HG02852 (cell line): ENCODE data around the gene WSB2.
"Not testable (repeated sequence)": the region's sequence is repeated elsewhere in the genome, so short reads cannot be mapped to it uniquely, and the experiment has no call there.

Experiments used
- ATAC-seq: cut with Tn5 transposase; IDR thresholded peaks from one replicate; pipeline ENCODE4 v1.9.1; 2021; ENCODE audit warnings: mild to moderate bottlenecking, moderate library complexity; ENCODE audit not compliant: unreplicated experiment

The WSB2 gene

GRCh38 chr12:118035190-118036041, 25.6 kb downstream of the WSB2 start:
- ATAC-seq: peak; percentile 81

GRCh38 chr12:118034429-118035189, 26.4 kb downstream of the WSB2 start:
- ATAC-seq: no peak

- no peak for ATAC-seq
Measured at GRCh38 chr12:118033902-118034301, 27.1 kb downstream of the WSB2 start.

DNA sequence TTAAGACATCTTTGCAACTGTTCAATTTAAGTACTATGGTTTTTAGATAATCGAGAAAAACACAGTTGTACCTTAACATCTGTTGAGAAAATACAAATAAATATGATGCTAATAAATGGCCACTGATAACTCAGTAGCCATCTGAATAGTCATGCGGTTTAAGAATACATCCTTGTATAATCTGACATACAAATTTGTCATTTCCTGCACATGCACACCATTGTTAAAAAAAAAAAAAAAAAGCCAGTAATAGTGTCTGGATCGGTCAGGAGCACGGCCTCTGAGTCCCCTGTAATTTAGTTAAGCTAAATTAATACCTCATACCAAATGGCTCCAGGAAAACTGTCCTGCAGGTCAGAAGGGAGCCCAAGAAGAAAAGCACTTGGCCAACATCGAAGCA, 27.7 kb downstream of the WSB2 start:
- ATAC-seq: no peak

GRCh38 chr12:118032188-118032587, 28.8 kb downstream of the WSB2 start:
- ATAC-seq: no peak

- no peak for ATAC-seq
Measured at GRCh38 chr12:118029166-118029565, 31.8 kb downstream of the WSB2 start.

DNA sequence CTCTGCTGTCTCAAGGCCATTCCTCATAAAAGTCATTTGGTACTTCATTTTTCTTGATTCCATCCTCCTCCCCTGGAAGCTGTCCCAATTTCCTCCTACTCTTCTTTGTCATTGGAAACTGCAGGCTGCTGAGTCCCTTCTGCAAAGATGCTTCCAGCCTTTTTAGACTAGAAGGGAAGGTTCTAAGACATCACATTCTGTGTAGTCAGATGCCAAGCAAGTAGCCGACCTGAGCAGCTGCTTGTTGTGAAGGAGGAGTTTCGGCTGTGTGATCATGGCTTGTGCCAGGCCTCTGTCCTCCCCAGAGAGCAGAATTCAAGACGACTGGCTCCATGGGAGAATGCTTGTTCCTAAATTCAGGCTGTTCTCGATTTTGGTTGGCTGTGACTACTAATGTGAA, 35.8 kb downstream of the WSB2 start:
- ATAC-seq: no peak

DNA sequence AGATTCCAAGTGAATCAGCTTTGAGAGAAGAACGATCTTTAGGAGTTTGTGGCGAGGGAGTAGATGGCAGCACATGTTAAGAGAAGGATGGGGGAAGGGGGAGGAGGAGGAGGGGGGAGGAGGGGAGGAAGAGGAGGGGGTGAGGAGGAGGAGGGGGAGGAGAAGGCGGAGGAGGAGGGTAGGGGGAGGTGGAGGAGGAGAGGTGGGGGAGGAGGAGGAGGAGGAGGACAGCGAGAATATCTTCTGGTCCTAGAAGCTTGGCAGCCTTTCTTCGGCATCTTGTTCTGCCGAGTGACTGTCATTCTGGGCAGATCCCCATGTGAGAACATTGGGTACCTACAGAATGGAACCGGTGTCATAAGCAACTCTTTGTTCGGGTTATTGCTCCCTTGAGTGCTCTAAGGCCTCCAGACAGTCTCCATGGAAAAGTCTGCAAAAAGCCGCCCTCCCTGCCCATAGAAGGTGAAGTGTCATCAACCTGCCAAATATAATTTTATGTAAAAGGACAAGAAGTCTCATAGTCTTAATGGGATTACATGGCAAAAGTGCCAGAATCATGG, 37.6 kb downstream of the WSB2 start:
- no peak for ATAC-seq

DNA sequence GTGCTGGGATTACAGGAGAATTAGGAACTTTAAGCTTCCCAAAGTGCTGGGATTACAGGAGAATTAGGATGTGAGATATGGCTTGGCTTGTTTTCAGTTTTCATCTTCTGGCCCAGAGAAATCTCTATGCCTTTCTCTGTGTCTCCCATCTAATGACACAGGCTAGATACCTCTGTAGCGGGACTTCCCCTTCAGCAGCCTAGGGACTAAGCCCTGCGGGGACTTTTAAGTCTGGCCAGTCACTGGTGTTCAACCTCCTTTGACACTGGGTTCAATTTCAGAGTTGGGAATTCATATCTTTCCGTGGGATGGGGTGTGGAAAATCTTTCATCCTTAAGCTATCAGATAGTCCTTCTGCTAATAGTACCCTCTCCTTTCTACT, 38.3 kb downstream of the WSB2 start:
- no peak for ATAC-seq

DNA sequence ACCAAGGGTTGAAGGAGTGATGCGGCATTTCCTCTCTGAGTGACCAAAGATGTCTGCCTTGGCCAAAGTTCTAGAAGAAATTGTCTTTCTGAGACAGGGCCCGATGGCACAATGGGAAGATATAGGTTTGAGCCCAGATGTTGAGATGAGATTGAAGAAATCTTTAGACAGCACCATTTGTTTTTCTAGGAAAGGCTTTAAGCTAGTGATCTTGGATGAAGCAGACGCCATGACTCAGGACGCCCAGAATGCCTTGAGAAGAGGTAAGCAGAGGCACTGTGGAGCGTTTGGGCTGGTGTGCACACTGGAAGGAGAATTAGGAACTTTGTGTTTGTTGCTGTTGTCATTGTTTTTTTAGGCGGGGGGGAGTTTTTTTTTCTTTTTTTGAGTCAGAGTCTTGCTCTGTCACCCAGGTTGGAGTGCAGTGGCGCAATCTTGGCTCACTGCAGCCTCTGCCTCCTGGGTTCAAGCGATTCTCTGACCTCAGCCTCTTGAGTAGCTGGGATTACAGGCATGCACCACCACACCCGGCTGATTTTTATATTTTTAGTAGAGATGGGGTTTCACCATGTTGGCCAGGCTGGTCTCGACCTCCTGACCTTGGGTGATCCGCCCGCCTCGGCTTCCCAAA, 38.8 kb downstream of the WSB2 start:
- ATAC-seq: not testable (repeated sequence)

DNA sequence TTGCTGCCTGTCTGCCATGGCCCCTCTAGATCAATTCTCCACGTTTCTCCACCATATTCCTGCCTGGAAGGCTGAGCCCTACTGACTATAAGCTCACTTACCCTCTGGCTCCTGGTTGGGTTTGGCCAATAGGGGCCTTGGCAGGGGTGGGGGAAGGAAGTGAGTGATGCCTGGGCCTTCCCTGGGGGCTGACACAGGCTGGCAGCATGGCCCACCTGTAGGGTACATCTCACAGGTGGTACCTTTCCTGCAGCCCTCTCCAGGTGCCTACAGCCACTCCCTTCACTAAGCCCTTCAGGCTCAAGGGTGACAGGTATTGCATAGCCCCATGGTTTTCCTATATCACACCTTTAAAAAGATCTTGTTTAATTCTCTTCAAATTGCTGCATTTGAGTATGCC, 40.9 kb downstream of the WSB2 start:
- ATAC-seq: no peak

GRCh38 chr12:118017926-118018325, 43.1 kb downstream of the WSB2 start:
- no peak for ATAC-seq

DNA sequence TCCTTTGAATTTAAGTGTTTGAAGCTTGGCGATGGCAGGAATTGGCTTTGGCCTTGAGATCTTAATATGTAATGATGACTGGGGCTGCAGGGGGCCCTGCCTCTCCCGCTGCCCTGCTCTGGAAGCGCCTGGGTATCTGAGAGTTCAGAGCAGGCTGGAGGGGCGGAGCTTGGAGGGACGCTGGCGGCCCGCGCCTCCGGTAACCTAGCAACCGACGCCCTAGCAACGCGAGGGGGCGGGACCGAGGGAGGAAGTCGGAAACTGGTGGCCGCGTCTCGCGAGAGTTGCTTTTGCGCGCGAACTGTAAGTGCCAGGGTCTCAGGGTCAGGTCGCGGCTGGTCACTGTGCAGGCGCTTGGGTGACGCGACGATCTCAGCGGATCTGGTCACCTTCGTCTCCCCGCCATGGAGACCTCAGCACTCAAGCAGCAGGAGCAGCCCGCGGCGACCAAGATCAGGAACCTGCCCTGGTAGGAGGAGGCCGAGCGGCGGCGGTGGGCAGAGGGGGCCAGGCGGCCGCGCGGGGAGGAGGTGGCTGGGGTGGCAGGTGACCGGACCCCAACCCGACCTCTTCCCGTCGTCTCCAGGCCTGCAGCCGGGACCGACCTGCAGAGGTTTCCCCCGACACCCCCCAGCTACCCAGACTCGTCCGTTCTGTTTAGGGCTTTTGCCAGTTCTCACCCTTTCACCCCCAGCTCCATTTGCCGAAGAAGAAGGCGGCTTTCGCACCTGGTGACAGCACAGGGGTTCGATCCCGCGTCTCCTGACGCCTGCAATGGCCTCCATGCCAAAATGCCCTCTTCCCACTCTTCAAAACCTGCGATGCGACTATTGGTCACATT, 44.3 kb downstream of the WSB2 start, which contains the start of gene RFC5:
Gene RFC5, plus strand, starts transcription at position 280 of the 841 bp plus-strand sequence. Its CDS starts 125 bp downstream, at position 405.
- peak; percentile 99 for ATAC-seq

- no peak for ATAC-seq
Measured at GRCh38 chr12:118015944-118016343, 45.0 kb downstream of the WSB2 start.

DNA sequence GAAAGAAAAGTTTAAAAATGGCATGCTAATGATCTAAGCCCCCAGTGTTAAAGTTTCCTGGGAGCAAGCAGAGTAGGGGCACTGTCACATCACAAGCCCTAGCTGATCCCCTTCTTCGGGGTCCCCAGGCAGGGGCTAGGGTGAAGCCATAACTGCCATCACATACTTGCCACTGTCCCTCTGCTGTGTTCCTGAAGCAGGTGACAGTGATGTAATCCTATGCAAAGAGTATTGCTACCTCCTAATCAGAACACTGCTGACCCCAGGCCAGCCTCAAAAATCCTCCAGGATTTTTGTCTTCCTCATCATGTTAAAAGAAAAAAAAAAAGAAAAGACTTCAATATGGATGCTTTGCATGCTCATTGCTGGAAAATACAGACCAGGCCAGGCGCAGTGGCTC, 45.7 kb downstream of the WSB2 start:
- ATAC-seq: no peak

DNA sequence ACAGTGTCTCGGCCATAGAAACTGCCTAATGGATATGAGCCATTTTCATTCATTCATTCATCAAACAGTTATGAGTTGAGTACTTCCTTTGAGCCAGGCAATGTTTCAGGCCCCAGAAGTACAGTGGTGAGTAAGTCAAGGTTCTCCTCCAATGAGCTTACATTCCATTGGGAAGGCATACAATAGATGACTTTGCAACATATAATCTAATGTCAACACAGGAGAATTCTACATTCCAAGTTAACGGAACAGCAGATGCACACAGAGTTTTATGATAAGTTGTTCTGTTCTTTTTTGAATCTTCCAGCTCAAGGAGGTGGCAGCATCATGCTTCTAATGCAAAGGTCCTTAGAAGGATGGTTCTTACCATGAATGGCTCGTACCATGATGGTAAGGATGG, 47.7 kb downstream of the WSB2 start:
- no peak for ATAC-seq

DNA sequence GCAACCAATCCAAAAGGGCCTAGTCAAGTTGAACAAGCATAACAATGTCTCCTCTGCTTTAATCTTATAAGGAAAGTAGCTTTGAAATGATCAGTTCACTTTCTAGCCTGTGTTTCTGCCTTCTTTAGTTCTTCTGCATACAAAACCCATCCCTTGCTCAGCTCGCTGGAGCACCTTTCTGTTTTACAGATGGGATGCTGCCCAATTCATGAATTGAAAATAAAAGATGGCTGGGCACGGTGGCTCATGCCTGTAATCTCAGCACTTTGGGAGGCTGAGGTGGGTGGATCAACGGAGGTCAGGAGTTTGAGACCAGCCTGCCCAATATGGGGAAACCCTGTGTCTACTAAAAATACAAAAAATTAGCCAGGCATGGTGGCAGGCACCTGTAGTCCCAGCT, 49.0 kb downstream of the WSB2 start:
- no peak for ATAC-seq

DNA sequence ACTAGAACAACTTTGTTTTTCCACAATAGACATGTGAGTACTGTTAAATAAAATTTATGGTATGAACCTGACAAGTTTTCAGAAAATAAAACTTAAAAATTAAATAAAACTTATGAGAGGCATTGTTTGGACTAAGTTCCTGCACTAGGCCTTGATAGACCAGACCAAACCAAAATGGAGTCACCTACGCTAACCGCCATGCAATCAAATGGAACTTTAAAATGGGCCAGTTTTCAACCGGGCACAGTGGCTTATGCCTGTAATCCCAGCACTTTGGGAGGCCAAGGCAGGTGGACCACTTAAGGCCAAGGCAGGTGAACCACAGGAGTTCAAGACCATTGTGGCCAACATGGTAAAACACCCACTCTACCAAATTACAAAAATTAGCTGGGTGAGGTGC, 49.6 kb downstream of the WSB2 start:
- ATAC-seq: no peak

DNA sequence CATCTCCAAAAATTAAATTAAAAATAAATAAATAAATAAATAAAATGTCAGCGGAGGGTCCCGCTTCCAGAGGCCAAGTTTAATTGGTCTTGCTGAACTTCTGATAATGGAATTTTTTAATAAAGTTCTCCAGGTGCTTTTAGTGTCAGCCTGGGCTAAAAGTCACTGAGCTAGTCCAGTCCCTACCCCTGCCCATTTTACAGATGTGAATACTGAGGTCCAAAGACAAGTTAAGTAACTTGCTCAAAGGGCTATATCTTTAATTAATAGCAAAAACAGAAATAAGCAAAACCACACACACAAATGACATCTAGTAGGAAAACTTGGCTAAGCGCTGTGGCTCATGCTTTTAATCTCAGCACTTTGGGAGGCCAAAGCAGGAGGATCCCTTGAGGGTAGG, 50.1 kb downstream of the WSB2 start:
- no peak for ATAC-seq

- not testable (repeated sequence) for ATAC-seq
Measured at GRCh38 chr12:117999806-118000205, 61.2 kb downstream of the WSB2 start.
